IMR-90 (cell line): ENCODE measurements around the gene MYPN.

Experiments used
- CEBPB ChIP-seq: IDR thresholded peaks from 2 replicates; pipeline ENCODE4 v1.6.1; 2012; ENCODE audit warnings: low read depth, low read length, improper control_type of control experiment
- FOS ChIP-seq: fragments of 150-350 bp; IDR thresholded peaks from 2 replicates; pipeline ENCODE4 v1.6.1; 2016; ENCODE audit warnings: low read depth, low read length
- MAFK ChIP-seq: IDR thresholded peaks from 2 replicates; pipeline ENCODE4 v1.6.1; 2012; ENCODE audit warnings: low read depth, low read length, improper control_type of control experiment
- POLR2A ChIP-seq: IDR thresholded peaks from 2 replicates; pipeline ENCODE4 v1.6.1; 2012; ENCODE audit warnings: mild to moderate bottlenecking, low read depth, low read length
- RCOR1 ChIP-seq: IDR thresholded peaks from 2 replicates; pipeline ENCODE4 v1.6.1; 2012; ENCODE audit warnings: mild to moderate bottlenecking, low read length, improper control_type of control experiment; ENCODE audit not compliant: insufficient replicate concordance
- SMC3 ChIP-seq: fragments of 150-350 bp; IDR thresholded peaks from 2 replicates; pipeline ENCODE4 v1.6.1; 2016; ENCODE audit warnings: low read depth, mild to moderate bottlenecking, antibody characterized with exemption, low read length, moderate library complexity
- TF ChIP-seq, protein P1 (sequence below): conservative IDR thresholded peaks from 2 replicates; pipeline ENCODE4 v1.5.1; 2012; ENCODE audit warnings: mild to moderate bottlenecking, low read depth, low read length, improper control_type of control experiment
- TF ChIP-seq, protein P2 (sequence below): fragments of 150-350 bp; IDR thresholded peaks from 2 replicates; pipeline ENCODE4 v1.6.1; 2017; ENCODE audit warnings: mild to moderate bottlenecking, antibody characterized with exemption, low read length, low read depth

DNA sequence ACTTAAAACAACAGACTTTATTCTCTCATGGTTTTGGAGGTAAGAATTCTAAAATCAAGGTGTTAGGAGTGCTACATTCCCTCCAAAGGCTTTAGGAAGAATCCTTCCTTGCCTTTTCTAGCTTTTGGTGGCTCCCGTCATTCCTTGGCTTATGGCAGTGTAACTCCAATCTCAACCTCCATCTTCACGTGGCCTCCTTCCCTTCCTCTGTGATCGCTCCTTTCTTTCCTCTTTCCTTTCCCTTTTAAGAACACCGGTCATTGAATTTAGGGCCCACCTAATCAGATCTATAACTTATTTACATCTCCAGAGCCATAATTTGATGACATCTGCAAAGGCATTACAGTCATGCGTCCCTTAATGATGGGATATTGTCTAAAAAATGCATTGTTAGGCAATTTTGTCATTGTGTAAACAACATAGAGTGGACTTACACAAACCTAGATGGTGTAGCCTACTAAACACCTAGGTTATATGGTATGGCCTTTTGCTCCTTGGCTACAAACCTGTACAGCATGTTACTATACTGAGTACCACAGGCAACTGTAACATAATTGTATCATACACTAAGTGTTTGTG lies 28.3 kb upstream of the MYPN start:
- TF ChIP-seq, protein P1, sequence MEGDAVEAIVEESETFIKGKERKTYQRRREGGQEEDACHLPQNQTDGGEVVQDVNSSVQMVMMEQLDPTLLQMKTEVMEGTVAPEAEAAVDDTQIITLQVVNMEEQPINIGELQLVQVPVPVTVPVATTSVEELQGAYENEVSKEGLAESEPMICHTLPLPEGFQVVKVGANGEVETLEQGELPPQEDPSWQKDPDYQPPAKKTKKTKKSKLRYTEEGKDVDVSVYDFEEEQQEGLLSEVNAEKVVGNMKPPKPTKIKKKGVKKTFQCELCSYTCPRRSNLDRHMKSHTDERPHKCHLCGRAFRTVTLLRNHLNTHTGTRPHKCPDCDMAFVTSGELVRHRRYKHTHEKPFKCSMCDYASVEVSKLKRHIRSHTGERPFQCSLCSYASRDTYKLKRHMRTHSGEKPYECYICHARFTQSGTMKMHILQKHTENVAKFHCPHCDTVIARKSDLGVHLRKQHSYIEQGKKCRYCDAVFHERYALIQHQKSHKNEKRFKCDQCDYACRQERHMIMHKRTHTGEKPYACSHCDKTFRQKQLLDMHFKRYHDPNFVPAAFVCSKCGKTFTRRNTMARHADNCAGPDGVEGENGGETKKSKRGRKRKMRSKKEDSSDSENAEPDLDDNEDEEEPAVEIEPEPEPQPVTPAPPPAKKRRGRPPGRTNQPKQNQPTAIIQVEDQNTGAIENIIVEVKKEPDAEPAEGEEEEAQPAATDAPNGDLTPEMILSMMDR: no peak
- TF ChIP-seq, protein P2, sequence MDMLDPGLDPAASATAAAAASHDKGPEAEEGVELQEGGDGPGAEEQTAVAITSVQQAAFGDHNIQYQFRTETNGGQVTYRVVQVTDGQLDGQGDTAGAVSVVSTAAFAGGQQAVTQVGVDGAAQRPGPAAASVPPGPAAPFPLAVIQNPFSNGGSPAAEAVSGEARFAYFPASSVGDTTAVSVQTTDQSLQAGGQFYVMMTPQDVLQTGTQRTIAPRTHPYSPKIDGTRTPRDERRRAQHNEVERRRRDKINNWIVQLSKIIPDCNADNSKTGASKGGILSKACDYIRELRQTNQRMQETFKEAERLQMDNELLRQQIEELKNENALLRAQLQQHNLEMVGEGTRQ: no peak
- no peak for TF ChIP-seq RCOR1
- no peak for TF ChIP-seq SMC3
- no peak for TF ChIP-seq CEBPB
- peak; percentile 35; the same call in 1 of the 2 replicates for TF ChIP-seq MAFK
- TF ChIP-seq POLR2A: no peak
- TF ChIP-seq FOS: no peak
